Prostate gland (tissue), 2 donors: ENCODE results near the gene ZFP91.

Experiments used
- POLR2A ChIP-seq: fragments of 450-650 bp; IDR thresholded peaks from one replicate; pipeline ENCODE4 v1.6.1; 2016; ENCODE audit warnings: antibody characterized with exemption, mild to moderate bottlenecking
- POLR2AphosphoS5 ChIP-seq: sonication (generic); formaldehyde crosslinking; IDR thresholded peaks from one replicate; pipeline ENCODE4 v1.6.1; 2017; ENCODE audit warnings: antibody characterized with exemption
- TF ChIP-seq, protein P1 (sequence below), 4 experiments: fragments of 200-600 bp in 2 of 4; fragments of 450-650 bp in 2 of 4; sonication (generic) in 2 of 4; IDR thresholded peaks; 1 replicate in 3 of 4; 2 replicates in 1 of 4; pipeline ENCODE4 v1.5.1; 2016 to 2019; ENCODE audit warnings: antibody characterized with exemption in 4 of 4, mild to moderate bottlenecking in 2 of 4, moderate library complexity in 2 of 4

DNA sequence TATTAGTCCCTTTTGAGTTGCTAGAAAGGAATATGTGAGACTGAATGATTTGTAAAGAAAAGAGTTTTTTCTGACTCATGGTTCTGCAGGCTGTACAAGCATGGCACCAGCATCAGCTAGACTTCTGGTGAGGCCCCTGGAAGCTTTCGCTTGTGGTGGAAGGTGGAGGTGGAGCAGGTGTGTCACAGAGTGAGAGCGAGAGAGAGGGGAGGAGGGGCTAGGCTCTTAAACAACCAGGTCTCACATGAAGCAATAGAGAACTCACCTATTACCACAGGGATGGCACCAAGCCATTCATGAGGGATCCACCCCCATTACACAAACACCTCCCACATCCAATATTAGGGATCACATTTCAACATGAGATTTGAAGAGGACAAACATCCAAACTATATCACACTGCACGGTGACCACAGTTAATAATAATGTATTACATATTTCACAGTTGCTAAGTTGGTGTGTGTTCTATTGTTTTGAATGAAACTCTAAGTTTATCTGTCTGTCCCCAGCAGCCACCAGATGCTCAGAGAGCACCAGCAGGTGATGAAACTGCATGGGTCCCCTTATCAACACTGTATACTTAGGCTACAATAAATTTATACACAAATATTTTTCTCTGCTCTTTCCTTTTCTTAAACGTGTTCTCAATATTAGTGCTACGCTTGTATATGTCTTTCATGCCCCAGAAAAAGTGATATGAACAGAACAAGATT is 14.1 kb downstream of the ZFP91 start:
- TF ChIP-seq POLR2A, result no peak
- TF ChIP-seq, protein P1, sequence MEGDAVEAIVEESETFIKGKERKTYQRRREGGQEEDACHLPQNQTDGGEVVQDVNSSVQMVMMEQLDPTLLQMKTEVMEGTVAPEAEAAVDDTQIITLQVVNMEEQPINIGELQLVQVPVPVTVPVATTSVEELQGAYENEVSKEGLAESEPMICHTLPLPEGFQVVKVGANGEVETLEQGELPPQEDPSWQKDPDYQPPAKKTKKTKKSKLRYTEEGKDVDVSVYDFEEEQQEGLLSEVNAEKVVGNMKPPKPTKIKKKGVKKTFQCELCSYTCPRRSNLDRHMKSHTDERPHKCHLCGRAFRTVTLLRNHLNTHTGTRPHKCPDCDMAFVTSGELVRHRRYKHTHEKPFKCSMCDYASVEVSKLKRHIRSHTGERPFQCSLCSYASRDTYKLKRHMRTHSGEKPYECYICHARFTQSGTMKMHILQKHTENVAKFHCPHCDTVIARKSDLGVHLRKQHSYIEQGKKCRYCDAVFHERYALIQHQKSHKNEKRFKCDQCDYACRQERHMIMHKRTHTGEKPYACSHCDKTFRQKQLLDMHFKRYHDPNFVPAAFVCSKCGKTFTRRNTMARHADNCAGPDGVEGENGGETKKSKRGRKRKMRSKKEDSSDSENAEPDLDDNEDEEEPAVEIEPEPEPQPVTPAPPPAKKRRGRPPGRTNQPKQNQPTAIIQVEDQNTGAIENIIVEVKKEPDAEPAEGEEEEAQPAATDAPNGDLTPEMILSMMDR (IDR thresholded peaks at IDR 0.05), result no peak
- TF ChIP-seq POLR2AphosphoS5, result no peak
